ENCODE results near the gene TM9SF2. TPM values are rescaled to one million over a fixed set of nuclear protein-coding genes. Genes with fewer than 3 reads are reported as not detected.

The TM9SF2 gene, protein sequence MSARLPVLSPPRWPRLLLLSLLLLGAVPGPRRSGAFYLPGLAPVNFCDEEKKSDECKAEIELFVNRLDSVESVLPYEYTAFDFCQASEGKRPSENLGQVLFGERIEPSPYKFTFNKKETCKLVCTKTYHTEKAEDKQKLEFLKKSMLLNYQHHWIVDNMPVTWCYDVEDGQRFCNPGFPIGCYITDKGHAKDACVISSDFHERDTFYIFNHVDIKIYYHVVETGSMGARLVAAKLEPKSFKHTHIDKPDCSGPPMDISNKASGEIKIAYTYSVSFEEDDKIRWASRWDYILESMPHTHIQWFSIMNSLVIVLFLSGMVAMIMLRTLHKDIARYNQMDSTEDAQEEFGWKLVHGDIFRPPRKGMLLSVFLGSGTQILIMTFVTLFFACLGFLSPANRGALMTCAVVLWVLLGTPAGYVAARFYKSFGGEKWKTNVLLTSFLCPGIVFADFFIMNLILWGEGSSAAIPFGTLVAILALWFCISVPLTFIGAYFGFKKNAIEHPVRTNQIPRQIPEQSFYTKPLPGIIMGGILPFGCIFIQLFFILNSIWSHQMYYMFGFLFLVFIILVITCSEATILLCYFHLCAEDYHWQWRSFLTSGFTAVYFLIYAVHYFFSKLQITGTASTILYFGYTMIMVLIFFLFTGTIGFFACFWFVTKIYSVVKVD
- total RNA-seq, result 124 and 133 TPM in 2 replicates

DNA sequence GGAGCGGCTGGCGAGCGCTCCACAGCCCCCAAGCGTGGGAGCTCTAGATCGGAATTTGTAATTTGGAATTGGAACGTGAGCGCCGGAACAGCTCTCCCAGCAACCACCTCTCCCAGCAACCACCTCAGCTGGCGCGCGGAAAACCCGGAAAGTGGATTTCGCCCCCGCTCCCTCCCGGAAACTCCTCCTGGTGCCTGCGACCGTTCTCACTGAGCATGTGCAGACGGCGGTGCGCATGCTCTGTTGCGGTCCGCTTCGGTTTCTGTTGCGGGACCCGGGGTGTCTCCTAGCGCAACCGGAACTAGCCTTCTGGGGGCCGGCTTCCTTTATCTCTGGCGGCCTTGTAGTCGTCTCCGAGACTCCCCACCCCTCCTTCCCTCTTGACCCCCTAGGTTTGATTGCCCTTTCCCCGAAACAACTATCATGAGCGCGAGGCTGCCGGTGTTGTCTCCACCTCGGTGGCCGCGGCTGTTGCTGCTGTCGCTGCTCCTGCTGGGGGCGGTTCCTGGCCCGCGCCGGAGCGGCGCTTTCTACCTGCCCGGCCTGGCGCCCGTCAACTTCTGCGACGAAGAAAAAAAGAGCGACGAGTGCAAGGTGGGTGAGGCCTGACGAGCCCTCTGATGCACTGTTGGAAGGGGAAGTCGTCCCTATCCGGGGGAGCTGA is at the start of gene TM9SF2:
TSS of gene TM9SF2 (plus strand) at position 289 of the 664 bp plus-strand sequence. CDS start at position 424, 135 bp downstream.

GRCh38 chr13:99606324-99607066 is 105.2 kb downstream of the TM9SF2 start, which contains the start of gene CLYBL:
CLYBL (plus strand) TSS chr13:99606690.

Other genes starting within 250 kb of the TM9SF2 start
- not detected in 2 replicates for gene GPR18, start 243.1 kb upstream of the TM9SF2 start, total RNA-seq
- gene GPR183, start 194.1 kb upstream of the TM9SF2 start, total RNA-seq, result 3.6 and 6.7 TPM in 2 replicates
- gene CLYBL, start 105.2 kb downstream of the TM9SF2 start, total RNA-seq, result 1.6 and 2.6 TPM in 2 replicates